GM12864 (cell line): ENCODE results near the gene GALNT16.

Source experiments
- DNase-seq: peaks from one replicate; pipeline ENCODE4 v3.0.0-alpha.2; 2011; ENCODE audit warnings: low read depth
- H3K4me3 ChIP-seq: 2 replicates; pipeline ENCODE4 v1.5.1; 2011; ENCODE audit warnings: mild to moderate bottlenecking, low read depth, low read length, control low read depth
- TF ChIP-seq, protein P1 (sequence below): IDR thresholded peaks from 2 replicates; pipeline ENCODE4 v1.5.1; 2011; ENCODE audit warnings: low read depth, mild to moderate bottlenecking, moderate library complexity, low read length, control low read depth, inconsistent platforms; ENCODE audit errors: missing control alignments

Gene GALNT16

DNA sequence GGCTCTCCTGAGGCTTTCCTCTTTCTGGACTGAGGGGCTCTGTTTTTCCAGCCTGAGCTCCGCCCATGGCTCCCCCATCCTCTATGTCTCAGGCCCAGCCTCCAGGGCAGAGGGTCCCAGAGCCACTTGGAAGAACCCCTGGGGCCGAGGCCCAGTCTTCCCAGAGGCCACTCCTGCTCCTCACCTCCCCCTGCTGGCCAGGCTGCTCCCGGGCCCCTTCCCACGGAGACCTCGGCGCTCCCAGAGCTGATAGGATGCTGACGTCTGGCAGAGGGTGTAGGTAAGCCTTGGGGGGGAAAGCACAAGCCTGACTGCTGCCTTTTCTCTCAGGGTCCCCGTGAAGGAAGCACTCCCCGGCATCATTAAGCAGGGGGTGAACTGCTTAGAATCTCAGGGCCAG is 86.8 kb downstream of the GALNT16 start:
- H3K4me3 ChIP-seq = no peak overlapping the region
- TF ChIP-seq, protein P1, sequence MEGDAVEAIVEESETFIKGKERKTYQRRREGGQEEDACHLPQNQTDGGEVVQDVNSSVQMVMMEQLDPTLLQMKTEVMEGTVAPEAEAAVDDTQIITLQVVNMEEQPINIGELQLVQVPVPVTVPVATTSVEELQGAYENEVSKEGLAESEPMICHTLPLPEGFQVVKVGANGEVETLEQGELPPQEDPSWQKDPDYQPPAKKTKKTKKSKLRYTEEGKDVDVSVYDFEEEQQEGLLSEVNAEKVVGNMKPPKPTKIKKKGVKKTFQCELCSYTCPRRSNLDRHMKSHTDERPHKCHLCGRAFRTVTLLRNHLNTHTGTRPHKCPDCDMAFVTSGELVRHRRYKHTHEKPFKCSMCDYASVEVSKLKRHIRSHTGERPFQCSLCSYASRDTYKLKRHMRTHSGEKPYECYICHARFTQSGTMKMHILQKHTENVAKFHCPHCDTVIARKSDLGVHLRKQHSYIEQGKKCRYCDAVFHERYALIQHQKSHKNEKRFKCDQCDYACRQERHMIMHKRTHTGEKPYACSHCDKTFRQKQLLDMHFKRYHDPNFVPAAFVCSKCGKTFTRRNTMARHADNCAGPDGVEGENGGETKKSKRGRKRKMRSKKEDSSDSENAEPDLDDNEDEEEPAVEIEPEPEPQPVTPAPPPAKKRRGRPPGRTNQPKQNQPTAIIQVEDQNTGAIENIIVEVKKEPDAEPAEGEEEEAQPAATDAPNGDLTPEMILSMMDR = peak; percentile 59
- no peak for DNase-seq

DNA sequence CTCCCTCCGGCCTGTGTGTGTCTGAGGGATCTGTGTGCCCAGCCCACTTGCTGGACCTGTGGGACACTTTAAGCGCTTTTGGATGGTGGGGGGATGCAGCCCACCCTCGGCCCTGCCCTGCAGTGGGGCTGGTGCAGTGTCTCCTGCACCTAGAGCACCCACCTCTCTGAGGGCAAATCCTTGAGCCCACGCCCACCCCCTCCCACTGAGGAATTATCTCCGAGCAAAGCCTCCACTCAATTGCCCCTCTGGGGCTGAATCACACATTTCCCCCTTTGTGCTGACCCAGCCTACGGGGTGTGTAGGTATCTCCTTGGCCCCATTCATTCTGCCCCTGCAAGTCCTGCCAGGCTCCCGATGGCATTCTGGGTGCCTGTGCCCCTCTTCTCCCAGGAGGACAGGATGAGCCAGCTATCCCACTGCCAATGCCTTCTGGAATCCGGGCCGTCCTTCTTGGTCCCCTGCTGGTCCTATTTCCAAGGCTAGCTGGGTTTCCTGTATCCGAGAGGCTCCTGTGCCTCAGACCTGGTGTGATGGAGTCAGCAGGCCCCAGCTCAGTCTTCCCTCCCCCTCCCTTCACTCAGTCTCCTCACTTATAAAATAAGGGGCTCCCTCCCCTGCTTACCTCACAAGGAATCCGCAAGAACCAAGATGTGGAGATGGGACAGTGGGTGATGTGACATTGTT is 89.3 kb downstream of the GALNT16 start:
- TF ChIP-seq, protein P1 = no peak
- DNase-seq = no peak
- no peak overlapping the region for H3K4me3 ChIP-seq

DNA sequence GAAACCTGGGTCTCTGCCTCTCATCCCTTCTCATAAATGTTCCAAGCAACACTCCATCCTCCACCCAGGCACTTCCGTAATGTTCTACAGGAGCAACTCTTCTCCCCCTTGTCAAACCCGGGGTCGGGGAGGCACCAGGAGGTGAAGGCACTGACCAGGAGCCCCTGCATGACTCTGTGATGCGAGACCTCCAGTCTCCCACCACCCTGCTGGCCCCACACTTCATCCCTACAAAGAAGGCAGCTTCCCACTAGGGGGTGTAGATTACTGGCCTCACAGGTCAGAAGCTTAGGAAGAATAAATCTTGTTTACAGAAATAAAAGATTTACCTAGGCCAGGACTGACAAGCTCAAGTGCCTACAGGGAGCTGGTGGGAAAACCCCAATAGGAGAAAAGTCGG is 90.9 kb downstream of the GALNT16 start:
- DNase-seq = no peak
- H3K4me3 ChIP-seq = no peak overlapping the region
- TF ChIP-seq, protein P1 = no peak

DNA sequence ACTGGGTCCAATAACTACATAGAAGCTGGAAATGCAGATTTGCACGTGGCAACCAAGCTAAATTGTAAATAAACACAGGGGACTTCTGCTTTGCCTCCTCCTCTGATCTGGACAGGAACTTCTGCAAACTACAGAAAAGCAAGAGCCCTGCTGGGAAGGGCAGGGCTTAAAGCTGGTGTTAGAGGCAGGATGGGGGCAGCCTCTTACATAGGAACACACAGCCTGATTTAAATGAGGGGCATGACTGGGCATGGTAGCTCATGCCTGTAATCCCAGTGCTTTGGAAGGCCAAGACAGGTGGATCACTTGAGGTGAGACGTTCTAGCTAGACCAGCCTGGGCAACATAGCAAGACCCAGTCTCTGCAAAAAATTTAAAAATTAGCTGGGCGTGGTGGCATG is 91.4 kb downstream of the GALNT16 start:
- no peak for DNase-seq
- no peak overlapping the region for H3K4me3 ChIP-seq
- TF ChIP-seq, protein P1 = no peak

DNA sequence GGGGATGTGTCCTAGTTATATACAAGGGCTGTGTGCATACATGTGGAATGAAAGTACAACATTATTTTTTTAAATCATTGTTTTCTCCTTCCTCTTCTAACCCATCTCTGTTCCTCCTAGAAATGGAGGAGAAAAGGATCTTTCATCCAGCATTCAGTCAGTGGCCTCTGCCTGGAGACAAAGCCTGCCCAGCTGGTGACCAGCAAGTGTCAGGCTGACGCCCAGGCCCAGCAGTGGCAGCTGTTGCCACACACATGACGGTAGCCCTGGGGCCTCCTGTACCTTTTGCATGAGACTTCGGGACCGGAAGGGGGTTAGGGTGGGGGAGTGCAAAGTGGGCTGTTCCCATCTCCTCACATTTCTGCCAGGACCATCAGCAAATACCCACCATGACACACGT is 92.0 kb downstream of the GALNT16 start:
- no peak overlapping the region for H3K4me3 ChIP-seq
- TF ChIP-seq, protein P1 = no peak
- no peak for DNase-seq

DNA sequence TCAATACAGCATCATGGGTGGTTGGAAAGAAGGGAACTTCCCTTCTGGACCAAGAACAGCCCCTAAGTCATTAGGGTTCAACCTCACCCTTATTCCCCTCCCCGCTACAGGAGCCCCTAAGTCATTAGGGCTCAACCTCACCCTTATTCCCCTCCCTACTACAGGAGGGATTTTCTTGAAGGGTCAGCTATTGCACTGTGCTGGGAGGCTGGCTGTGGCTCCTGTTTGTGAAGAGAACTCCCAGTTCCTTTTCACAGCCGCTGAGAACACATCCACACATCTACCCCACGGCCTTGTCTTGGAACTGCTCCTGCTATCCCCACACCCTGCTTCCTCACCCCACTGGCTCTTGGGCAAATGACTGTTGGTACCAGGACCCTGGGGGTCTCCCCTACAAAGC is 93.2 kb downstream of the GALNT16 start:
- no peak overlapping the region for H3K4me3 ChIP-seq
- no peak for DNase-seq
- TF ChIP-seq, protein P1 = no peak
